NCI-H774 (cell line): ENCODE data around the gene DNAJA2.
"Not testable (repeated sequence)": the region's sequence is repeated elsewhere in the genome, so short reads cannot be mapped to it uniquely, and the experiment has no call there.

Experiments
- DNase-seq: peaks from one replicate; lab custom pipeline; 2025; lab: John Stamatoyannopoulos, UW

The DNAJA2 gene

GRCh38 chr16:46973207-46973995 is at the start of gene DNAJA2:
Gene DNAJA2 (minus strand): TSS chr16:46973674. CDS start chr16:46973572, 102 bp downstream.
- peak; percentile 84 for DNase-seq

GRCh38 chr16:47019568-47019967 is 46.1 kb upstream of the DNAJA2 start:
- DNase-seq: no peak

GRCh38 chr16:47018223-47018891 is 44.9 kb upstream of the DNAJA2 start:
- DNase-seq: peak; percentile 45

GRCh38 chr16:47017636-47018035 is 44.2 kb upstream of the DNAJA2 start:
- DNase-seq: no peak

- DNase-seq: no peak
These were observed 43.2 kb upstream of the DNAJA2 start for GRCh38 chr16:47016700-47017133.

- DNase-seq: no peak
These were observed 40.4 kb upstream of the DNAJA2 start for GRCh38 chr16:47013910-47014309.

- no peak for DNase-seq
These were observed 39.7 kb upstream of the DNAJA2 start for GRCh38 chr16:47013172-47013571.

GRCh38 chr16:47010812-47011211 is 37.3 kb upstream of the DNAJA2 start:
- not testable (repeated sequence) for DNase-seq

GRCh38 chr16:47008612-47009011 is 35.1 kb upstream of the DNAJA2 start:
- no peak for DNase-seq

- no peak for DNase-seq
These were observed 34.7 kb upstream of the DNAJA2 start for GRCh38 chr16:47008174-47008573.

- no peak for DNase-seq
These were observed 31.2 kb upstream of the DNAJA2 start for GRCh38 chr16:47004652-47005051.

- DNase-seq: not testable (repeated sequence)
These were observed 26.6 kb upstream of the DNAJA2 start for GRCh38 chr16:47000066-47000465.

GRCh38 chr16:46997844-46998243 is 24.4 kb upstream of the DNAJA2 start:
- no peak for DNase-seq

- DNase-seq: no peak
These were observed 23.5 kb upstream of the DNAJA2 start for GRCh38 chr16:46996952-46997458.

GRCh38 chr16:46996391-46996790 is 22.9 kb upstream of the DNAJA2 start:
- DNase-seq: no peak

GRCh38 chr16:46991729-46992704 is 18.5 kb upstream of the DNAJA2 start:
- no peak for DNase-seq

GRCh38 chr16:46986896-46987295 is 13.4 kb upstream of the DNAJA2 start:
- no peak for DNase-seq

- DNase-seq: no peak
These were observed 13.0 kb upstream of the DNAJA2 start for GRCh38 chr16:46986438-46986837.

- DNase-seq: no peak
These were observed 8.9 kb upstream of the DNAJA2 start for GRCh38 chr16:46982335-46982734.

- DNase-seq: no peak
These were observed 7.5 kb upstream of the DNAJA2 start for GRCh38 chr16:46980926-46981325.

- no peak for DNase-seq
These were observed 3.1 kb upstream of the DNAJA2 start for GRCh38 chr16:46976550-46976949.

GRCh38 chr16:46975908-46976470 is 2.5 kb upstream of the DNAJA2 start:
- DNase-seq: no peak
